ENCODE results near the gene ADGRB2.

Gene ADGRB2

GRCh38 chr1:31693231-31693630, 70.9 kb downstream of the ADGRB2 start:
- no peaks in the 10 kb centered on the region for H3K9me3 ChIP-seq (ENCODE audit: insufficient read depth, low read depth, low read length)
- H3K23ac ChIP-seq (ENCODE audit: low read length) = no peak overlapping the region
- peaks cover 35% of the 10 kb centered on the region for H3K79me1 ChIP-seq (ENCODE audit: low read length)
- H3K27ac ChIP-seq (ENCODE audit: low read depth, low read length) = no peak overlapping the region
- no peak overlapping the region for H3K4me3 ChIP-seq (ENCODE audit: low read depth, low read length)
- no CpG with 5 or more reads among the region's 10 CpGs for WGBS (ENCODE audit: extremely low coverage, insufficient coverage, insufficient read length)
- H3K4me1 ChIP-seq (ENCODE audit: control insufficient read depth in 1 of 2, insufficient read depth in 2 of 2, low read length in 2 of 2) = peaks cover 45 to 50% of the 10 kb centered on the region in 2 experiments
- peaks cover 8% of the 10 kb centered on the region for H3K79me2 ChIP-seq (ENCODE audit: control insufficient read depth, insufficient read depth, low read length, poor library complexity)
- no peak overlapping the region for H4K91ac ChIP-seq (ENCODE audit: low read depth, low read length)
- DNase-seq = no peak
- no peak overlapping the region for H2AFZ ChIP-seq (ENCODE audit: insufficient read depth, low read length, poor library complexity)
- no peak overlapping the region for H2AK5ac ChIP-seq (ENCODE audit: low read length)
- H3K4me2 ChIP-seq (ENCODE audit: low read length) = no peak overlapping the region
- H3K36me3 ChIP-seq (ENCODE audit: control insufficient read depth in 1 of 2, insufficient read depth in 2 of 2, low read length in 2 of 2) = peaks cover 60 to 64% of the 10 kb centered on the region in 2 experiments
- no peak overlapping the region for H3K14ac ChIP-seq (ENCODE audit: low read length)
- no peak overlapping the region for H2BK120ac ChIP-seq (ENCODE audit: insufficient read depth, low read length, poor library complexity)
- peak overlapping the region; percentile 21 for H2BK12ac ChIP-seq (ENCODE audit: low read length)
- no peak overlapping the region for H4K12ac ChIP-seq (ENCODE audit: low read depth, low read length)
- no peak overlapping the region for H2BK5ac ChIP-seq (ENCODE audit: low read depth, low read length, poor library complexity)
- H3K27me3 ChIP-seq (ENCODE audit: insufficient read depth, low read length) = no peaks in the 10 kb centered on the region
- H3K4ac ChIP-seq (ENCODE audit: low read depth, low read length) = no peak overlapping the region
- H4K8ac ChIP-seq (ENCODE audit: low read depth, low read length) = no peak overlapping the region
- no peak overlapping the region for H3K18ac ChIP-seq (ENCODE audit: low read length)
- no peak overlapping the region for H3K9ac ChIP-seq (ENCODE audit: low read length)

- peak overlapping the region; percentile 74 for H2BK12ac ChIP-seq (ENCODE audit: low read length)
- peak overlapping the region; percentile 57 for H4K8ac ChIP-seq (ENCODE audit: low read depth, low read length)
- H3K79me2 ChIP-seq (ENCODE audit: control insufficient read depth, insufficient read depth, low read length, poor library complexity) = peaks cover 8% of the 10 kb centered on the region
- H3K4ac ChIP-seq (ENCODE audit: low read depth, low read length) = peak overlapping the region; percentile 24
- H4K12ac ChIP-seq (ENCODE audit: low read depth, low read length) = no peak overlapping the region
- H3K9ac ChIP-seq (ENCODE audit: low read length) = no peak overlapping the region
- H3K4me2 ChIP-seq (ENCODE audit: low read length) = no peak overlapping the region
- H3K4me3 ChIP-seq (ENCODE audit: low read depth, low read length) = no peak overlapping the region
- H3K4me1 ChIP-seq (ENCODE audit: control insufficient read depth in 1 of 2, insufficient read depth in 2 of 2, low read length in 2 of 2) = peaks cover 38 to 43% of the 10 kb centered on the region in 2 experiments
- peak overlapping the region; percentile 77 for H2BK5ac ChIP-seq (ENCODE audit: low read depth, low read length, poor library complexity)
- H2AFZ ChIP-seq (ENCODE audit: insufficient read depth, low read length, poor library complexity) = no peak overlapping the region
- H3K27me3 ChIP-seq (ENCODE audit: insufficient read depth, low read length) = no peaks in the 10 kb centered on the region
- WGBS (ENCODE audit: extremely low coverage, insufficient coverage, insufficient read length) = no CpG with 5 or more reads among the region's 11 CpGs
- H2BK120ac ChIP-seq (ENCODE audit: insufficient read depth, low read length, poor library complexity) = peak overlapping the region; percentile 93
- H3K27ac ChIP-seq (ENCODE audit: low read depth, low read length) = peak overlapping the region; percentile 28
- H3K79me1 ChIP-seq (ENCODE audit: low read length) = peaks cover 35% of the 10 kb centered on the region
- H3K14ac ChIP-seq (ENCODE audit: low read length) = peak overlapping the region; percentile 78
- peak overlapping the region; percentile 84 for H2AK5ac ChIP-seq (ENCODE audit: low read length)
- peaks cover 55% of the 10 kb centered on the region in 2 experiments for H3K36me3 ChIP-seq (ENCODE audit: control insufficient read depth in 1 of 2, insufficient read depth in 2 of 2, low read length in 2 of 2)
- peak; percentile 32 to 77 for DNase-seq
- no peak overlapping the region for H3K23ac ChIP-seq (ENCODE audit: low read length)
- no peaks in the 10 kb centered on the region for H3K9me3 ChIP-seq (ENCODE audit: insufficient read depth, low read depth, low read length)
- H3K18ac ChIP-seq (ENCODE audit: low read length) = peak overlapping the region; percentile 53
- peak overlapping the region; percentile 95 for H4K91ac ChIP-seq (ENCODE audit: low read depth, low read length)
Observed at GRCh38 chr1:31691951-31692350, 72.2 kb downstream of the ADGRB2 start.

GRCh38 chr1:31691446-31691845, 72.7 kb downstream of the ADGRB2 start:
- H3K9me3 ChIP-seq (ENCODE audit: insufficient read depth, low read depth, low read length) = no peaks in the 10 kb centered on the region
- no peaks in the 10 kb centered on the region for H3K27me3 ChIP-seq (ENCODE audit: insufficient read depth, low read length)
- H3K23ac ChIP-seq (ENCODE audit: low read length) = no peak overlapping the region
- peak overlapping the region; percentile 28 for H3K27ac ChIP-seq (ENCODE audit: low read depth, low read length)
- H3K4me3 ChIP-seq (ENCODE audit: low read depth, low read length) = no peak overlapping the region
- H3K4me1 ChIP-seq (ENCODE audit: control insufficient read depth in 1 of 2, insufficient read depth in 2 of 2, low read length in 2 of 2) = peaks cover 38% of the 10 kb centered on the region in 2 experiments
- H3K4ac ChIP-seq (ENCODE audit: low read depth, low read length) = peak overlapping the region; percentile 24
- H3K14ac ChIP-seq (ENCODE audit: low read length) = peak overlapping the region; percentile 78
- no peak for DNase-seq
- no peak overlapping the region for H3K4me2 ChIP-seq (ENCODE audit: low read length)
- WGBS (ENCODE audit: extremely low coverage, insufficient coverage, insufficient read length) = no CpG with 5 or more reads among the region's 4 CpGs
- peak overlapping the region; percentile 57 for H4K8ac ChIP-seq (ENCODE audit: low read depth, low read length)
- peak overlapping the region; percentile 77 for H2BK5ac ChIP-seq (ENCODE audit: low read depth, low read length, poor library complexity)
- H3K18ac ChIP-seq (ENCODE audit: low read length) = peak overlapping the region; percentile 53
- peaks cover 35% of the 10 kb centered on the region for H3K79me1 ChIP-seq (ENCODE audit: low read length)
- H2BK12ac ChIP-seq (ENCODE audit: low read length) = peak overlapping the region; percentile 74
- no peak overlapping the region for H2AFZ ChIP-seq (ENCODE audit: insufficient read depth, low read length, poor library complexity)
- H2AK5ac ChIP-seq (ENCODE audit: low read length) = peak overlapping the region; percentile 84
- peak overlapping the region; percentile 89 for H4K91ac ChIP-seq (ENCODE audit: low read depth, low read length)
- H4K12ac ChIP-seq (ENCODE audit: low read depth, low read length) = no peak overlapping the region
- peaks cover 8% of the 10 kb centered on the region for H3K79me2 ChIP-seq (ENCODE audit: control insufficient read depth, insufficient read depth, low read length, poor library complexity)
- H2BK120ac ChIP-seq (ENCODE audit: insufficient read depth, low read length, poor library complexity) = peak overlapping the region; percentile 93
- peaks cover 50% of the 10 kb centered on the region in 2 experiments for H3K36me3 ChIP-seq (ENCODE audit: control insufficient read depth in 1 of 2, insufficient read depth in 2 of 2, low read length in 2 of 2)
- no peak overlapping the region for H3K9ac ChIP-seq (ENCODE audit: low read length)

GRCh38 chr1:31690921-31691320, 73.2 kb downstream of the ADGRB2 start:
- Histone ChIP-seq H3K79me1 (ENCODE audit: low read length) (peaks cover 40% of the 10 kb centered on the region), H2AK5ac (ENCODE audit: low read length) (peak overlapping the region; percentile 1), H3K27ac (ENCODE audit: low read depth, low read length) (peak overlapping the region; percentile 2), H3K4me1 (ENCODE audit: control insufficient read depth in 1 of 2, insufficient read depth in 2 of 2, low read length in 2 of 2) (peaks cover 42 to 43% of the 10 kb centered on the region in 2 experiments), H3K9me3 (ENCODE audit: insufficient read depth, low read depth, low read length) (no peaks in the 10 kb centered on the region), H3K27me3 (ENCODE audit: insufficient read depth, low read length) (no peaks in the 10 kb centered on the region), H3K79me2 (ENCODE audit: control insufficient read depth, insufficient read depth, low read length, poor library complexity) (peaks cover 8% of the 10 kb centered on the region), H3K14ac (ENCODE audit: low read length) (peak overlapping the region; percentile 15), H2BK120ac (ENCODE audit: insufficient read depth, low read length, poor library complexity) (peak overlapping the region; percentile 92), H3K4ac (ENCODE audit: low read depth, low read length) (no peak overlapping the region), H3K9ac (ENCODE audit: low read length) (no peak overlapping the region), H4K91ac (ENCODE audit: low read depth, low read length) (peak overlapping the region; percentile 89), H3K18ac (ENCODE audit: low read length) (peak overlapping the region; percentile 77), H3K4me3 (ENCODE audit: low read depth, low read length) (no peak overlapping the region), H2BK12ac (ENCODE audit: low read length) (peak overlapping the region; percentile 96), H2BK5ac (ENCODE audit: low read depth, low read length, poor library complexity) (peak overlapping the region; percentile 69), H3K36me3 (ENCODE audit: control insufficient read depth in 1 of 2, insufficient read depth in 2 of 2, low read length in 2 of 2) (peaks cover 46 to 47% of the 10 kb centered on the region in 2 experiments), H3K23ac (ENCODE audit: low read length) (no peak overlapping the region), H4K12ac (ENCODE audit: low read depth, low read length) (no peak overlapping the region), H2AFZ (ENCODE audit: insufficient read depth, low read length, poor library complexity) (no peak overlapping the region), H3K4me2 (ENCODE audit: low read length) (no peak overlapping the region), H4K8ac (ENCODE audit: low read depth, low read length) (peak overlapping the region; percentile 7)
- no CpG with 5 or more reads among the region's 10 CpGs for WGBS (ENCODE audit: extremely low coverage, insufficient coverage, insufficient read length)
- DNase-seq = no peak
